Effector memory CD8-positive, alpha-beta T cell (primary cell): Measurements from ENCODE around the gene ASPG.

Experiments
- ATAC-seq: fragments of 150-1000 bp; cut with Tn5 transposase; replicated peaks from 2 replicates; pipeline ENCODE4 v1.10.0; 2021; ENCODE audit warnings: mild to moderate bottlenecking, moderate library complexity
- DNase-seq, 3 experiments: peaks; one replicate each; pipeline ENCODE4 v3.0.0; 2021
- H3K27ac Mint-ChIP-seq, 2 donors: one replicate each; pipeline ENCODE4 v1.8.0; 2022; ENCODE audit warnings: mild to moderate bottlenecking in 2 of 2, mixed read lengths in 2 of 2, moderate library complexity in 2 of 2
- H3K27me3 Mint-ChIP-seq, 2 donors: one replicate each; pipeline ENCODE4 v1.8.0; 2022; ENCODE audit warnings: mixed read lengths in 2 of 2
- H3K36me3 Mint-ChIP-seq: one replicate; pipeline ENCODE4 v1.8.0; 2022; ENCODE audit warnings: mild to moderate bottlenecking, moderate library complexity, mixed read lengths; ENCODE audit not compliant: insufficient read depth
- H3K4me1 Mint-ChIP-seq, 2 donors: one replicate each; pipeline ENCODE4 v1.8.0; 2022; ENCODE audit warnings: low read depth in 2 of 2, mixed read lengths in 2 of 2
- H3K4me3 Mint-ChIP-seq, 2 donors: one replicate each; pipeline ENCODE4 v1.8.0; 2022; ENCODE audit warnings: mild to moderate bottlenecking in 2 of 2, mixed read lengths in 2 of 2, moderate library complexity in 2 of 2
- H3K9me3 Mint-ChIP-seq, 2 donors: one replicate each; pipeline ENCODE4 v1.8.0; 2022; ENCODE audit warnings: mixed read lengths in 2 of 2

Gene ASPG

DNA sequence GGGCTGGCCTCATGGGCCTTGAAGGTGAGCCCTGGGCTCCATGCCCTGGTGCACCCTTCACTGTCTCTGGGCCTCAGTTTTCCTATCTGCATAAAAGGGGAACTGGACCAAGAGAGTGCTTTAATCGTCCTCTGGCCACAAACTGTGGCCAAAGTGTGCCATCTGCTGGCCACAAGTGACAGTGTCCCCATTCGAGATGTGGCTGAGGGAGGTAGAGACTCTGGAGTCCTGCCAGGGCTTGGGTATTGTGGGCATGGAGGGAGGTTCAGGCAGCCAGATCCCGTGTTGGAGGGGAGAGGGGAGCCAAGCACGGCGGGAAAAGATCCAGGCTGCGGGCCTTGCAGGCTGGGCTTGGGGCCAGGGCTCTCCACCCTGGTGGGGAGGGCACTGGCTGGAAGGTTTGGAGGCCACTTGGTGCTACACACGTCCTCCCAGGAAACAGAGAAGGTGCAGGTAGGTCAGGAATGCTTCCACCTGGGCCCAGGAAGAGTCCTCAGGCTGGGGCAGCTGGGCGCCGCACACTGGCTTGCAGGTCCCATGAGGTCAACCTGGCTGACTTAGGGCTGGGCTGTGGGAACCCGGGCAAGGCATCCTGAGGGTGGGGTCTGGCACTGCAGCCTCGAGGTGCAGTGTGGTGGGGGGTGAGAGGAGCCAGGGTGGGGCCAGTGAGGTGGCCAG lies 45.6 kb downstream of the ASPG start:
- Mint-ChIP-seq H3K9me3 (peaks cover 7 to 12% of the 10 kb centered on the region in 2 donors), H3K36me3 (no peaks in the 10 kb centered on the region), H3K27me3 (peaks cover 60 to 94% of the 10 kb centered on the region in 2 donors), H3K27ac (no peak overlapping the region), H3K4me3 (no peak overlapping the region), H3K4me1 (peaks cover 0 to 3% of the 10 kb centered on the region in 2 donors)
- DNase-seq = no peak
- no peak for ATAC-seq

DNA sequence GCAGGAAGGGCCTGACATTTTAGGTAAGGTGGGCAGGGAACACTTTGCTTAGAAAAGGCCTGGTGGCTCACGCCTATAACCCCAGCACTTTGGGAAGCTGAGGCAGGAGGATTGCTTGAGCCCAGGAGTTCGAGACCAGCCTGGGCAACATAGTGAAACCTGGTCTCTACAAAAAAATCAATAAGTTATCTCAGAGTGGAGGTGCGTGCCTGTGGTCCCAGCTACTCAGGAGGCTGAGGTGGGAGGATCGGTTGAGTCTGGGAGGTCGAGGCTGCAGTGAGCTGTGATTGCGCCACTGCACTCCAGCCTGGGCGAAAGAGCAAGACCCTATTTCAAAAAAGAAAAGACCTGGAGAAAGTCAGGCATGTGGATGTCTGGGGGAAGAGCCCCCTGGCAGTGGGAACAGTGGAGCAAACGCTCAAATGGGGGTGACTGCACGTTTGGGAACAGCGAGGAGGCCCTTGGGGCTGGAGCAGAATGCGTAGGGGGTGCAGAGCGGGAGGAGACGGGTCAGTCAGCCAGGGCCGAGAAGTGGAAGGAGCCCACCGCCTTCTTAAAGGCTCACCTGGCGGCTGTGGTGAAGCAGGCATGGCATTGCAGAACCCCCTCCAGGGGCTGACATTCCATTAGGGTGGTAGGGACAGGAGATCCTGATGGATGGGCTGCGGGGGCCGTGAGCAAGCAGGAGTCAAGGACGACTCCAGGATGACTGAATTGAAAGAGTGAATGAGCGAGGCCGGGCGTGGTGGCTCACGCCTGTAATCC lies 46.6 kb downstream of the ASPG start:
- DNase-seq (no peak), ATAC-seq (no peak)
- H3K27ac Mint-ChIP-seq = no peak overlapping the region
- H3K36me3 Mint-ChIP-seq = no peaks in the 10 kb centered on the region
- H3K9me3 Mint-ChIP-seq = peaks cover 2 to 12% of the 10 kb centered on the region in 2 donors
- H3K27me3 Mint-ChIP-seq = peaks cover 50 to 90% of the 10 kb centered on the region in 2 donors
- peaks cover 0 to 6% of the 10 kb centered on the region in 2 donors for H3K4me1 Mint-ChIP-seq
- no peak overlapping the region for H3K4me3 Mint-ChIP-seq

- Mint-ChIP-seq H3K36me3 (no peaks in the 10 kb centered on the region), H3K4me3 (no peak overlapping the region), H3K9me3 (peaks cover 2 to 12% of the 10 kb centered on the region in 2 donors), H3K27ac (no peak overlapping the region), H3K27me3 (peaks cover 49 to 83% of the 10 kb centered on the region in 2 donors), H3K4me1 (peaks cover 0 to 6% of the 10 kb centered on the region in 2 donors)
- DNase-seq = no peak
- ATAC-seq = no peak
Observed at GRCh38 chr14:104132981-104133380, 47.5 kb downstream of the ASPG start.

DNA sequence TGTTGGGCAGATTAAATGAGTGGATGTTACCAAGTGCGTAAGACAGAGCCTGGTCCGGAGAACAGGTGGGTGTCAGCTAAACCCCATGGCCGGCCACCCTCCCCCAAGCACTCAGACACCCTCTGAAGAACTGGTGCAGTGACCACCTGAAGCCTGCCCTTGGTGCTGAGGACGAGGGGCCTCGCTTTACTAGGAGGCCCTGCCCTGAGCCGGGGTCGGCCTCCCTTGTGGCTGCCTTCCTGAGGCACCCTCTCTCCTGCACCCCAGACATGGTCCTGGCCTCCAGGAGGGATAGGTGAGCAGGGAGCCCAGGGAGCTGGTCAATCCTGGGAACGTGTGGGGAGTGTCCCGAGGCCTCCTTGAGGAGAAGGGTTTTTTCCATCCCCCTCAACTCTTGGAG lies 48.0 kb downstream of the ASPG start:
- Mint-ChIP-seq H3K4me3 (no peak overlapping the region), H3K27ac (no peak overlapping the region), H3K9me3 (peaks cover 2 to 12% of the 10 kb centered on the region in 2 donors), H3K36me3 (no peaks in the 10 kb centered on the region), H3K27me3 (peaks cover 47 to 79% of the 10 kb centered on the region in 2 donors), H3K4me1 (peaks cover 0 to 6% of the 10 kb centered on the region in 2 donors)
- ATAC-seq = no peak
- no peak for DNase-seq

GRCh38 chr14:104134061-104134965 lies 48.8 kb downstream of the ASPG start:
- H3K27ac Mint-ChIP-seq = no peak overlapping the region
- H3K4me1 Mint-ChIP-seq = peaks cover 0 to 6% of the 10 kb centered on the region in 2 donors
- H3K9me3 Mint-ChIP-seq = peaks cover 2 to 10% of the 10 kb centered on the region in 2 donors
- H3K4me3 Mint-ChIP-seq = no peak overlapping the region
- no peaks in the 10 kb centered on the region for H3K36me3 Mint-ChIP-seq
- ATAC-seq (no peak), DNase-seq (no peak)
- peaks cover 45 to 77% of the 10 kb centered on the region in 2 donors for H3K27me3 Mint-ChIP-seq

DNA sequence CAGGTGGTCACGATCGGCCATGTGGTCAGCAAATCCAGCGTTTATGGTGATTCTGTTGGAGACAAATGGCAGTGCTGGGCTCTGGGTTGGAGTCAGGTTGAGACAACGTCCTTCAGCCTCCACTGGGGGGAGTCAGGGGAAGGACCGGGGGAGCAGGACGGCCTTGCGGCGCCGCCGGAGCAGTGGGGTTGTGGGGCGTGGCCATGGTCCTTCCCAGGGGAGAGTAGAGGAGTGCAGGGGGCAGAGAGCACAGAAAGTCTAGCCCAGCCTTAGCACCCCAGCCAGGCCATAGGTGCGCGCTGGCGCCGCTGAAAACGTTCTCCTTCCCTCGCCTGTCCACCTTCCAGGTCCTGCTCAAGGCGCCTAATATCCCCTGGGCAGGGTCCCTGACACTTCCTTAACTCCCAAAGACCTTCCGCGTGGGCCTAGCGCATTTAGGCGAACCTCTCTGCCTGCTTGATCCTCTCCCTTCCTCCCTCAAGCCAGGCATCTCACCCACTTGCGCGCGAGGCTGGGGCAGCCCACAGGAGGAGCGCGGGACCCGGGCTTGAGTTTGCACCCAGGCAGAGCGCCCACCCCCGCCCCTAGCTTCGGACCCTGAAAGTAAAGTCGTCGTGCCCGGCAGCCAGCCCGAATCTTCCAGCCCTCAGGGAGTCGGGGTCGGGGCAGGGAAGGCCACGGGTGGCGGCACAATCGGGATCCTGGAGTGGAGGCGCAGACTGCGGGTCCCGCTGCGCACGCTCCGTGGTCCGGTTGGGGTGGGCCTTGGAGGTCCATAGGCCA lies 49.8 kb downstream of the ASPG start:
- Mint-ChIP-seq H3K4me3 (peak overlapping the region; percentile 20 to 38), H3K9me3 (no peaks in the 10 kb centered on the region), H3K27ac (no peak overlapping the region), H3K4me1 (peaks cover 0 to 6% of the 10 kb centered on the region in 2 donors), H3K27me3 (peaks cover 42 to 78% of the 10 kb centered on the region in 2 donors), H3K36me3 (no peaks in the 10 kb centered on the region)
- ATAC-seq (no peak), DNase-seq (no peak)

- Mint-ChIP-seq H3K36me3 (no peaks in the 10 kb centered on the region), H3K4me1 (peaks cover 0 to 6% of the 10 kb centered on the region in 2 donors), H3K27me3 (peaks cover 42 to 78% of the 10 kb centered on the region in 2 donors), H3K9me3 (no peaks in the 10 kb centered on the region), H3K4me3 (peak overlapping the region in 1 of 2 donors; percentile 38), H3K27ac (no peak overlapping the region)
- DNase-seq = no peak
- ATAC-seq = no peak
Observed at GRCh38 chr14:104135904-104136471, 50.5 kb downstream of the ASPG start.

DNA sequence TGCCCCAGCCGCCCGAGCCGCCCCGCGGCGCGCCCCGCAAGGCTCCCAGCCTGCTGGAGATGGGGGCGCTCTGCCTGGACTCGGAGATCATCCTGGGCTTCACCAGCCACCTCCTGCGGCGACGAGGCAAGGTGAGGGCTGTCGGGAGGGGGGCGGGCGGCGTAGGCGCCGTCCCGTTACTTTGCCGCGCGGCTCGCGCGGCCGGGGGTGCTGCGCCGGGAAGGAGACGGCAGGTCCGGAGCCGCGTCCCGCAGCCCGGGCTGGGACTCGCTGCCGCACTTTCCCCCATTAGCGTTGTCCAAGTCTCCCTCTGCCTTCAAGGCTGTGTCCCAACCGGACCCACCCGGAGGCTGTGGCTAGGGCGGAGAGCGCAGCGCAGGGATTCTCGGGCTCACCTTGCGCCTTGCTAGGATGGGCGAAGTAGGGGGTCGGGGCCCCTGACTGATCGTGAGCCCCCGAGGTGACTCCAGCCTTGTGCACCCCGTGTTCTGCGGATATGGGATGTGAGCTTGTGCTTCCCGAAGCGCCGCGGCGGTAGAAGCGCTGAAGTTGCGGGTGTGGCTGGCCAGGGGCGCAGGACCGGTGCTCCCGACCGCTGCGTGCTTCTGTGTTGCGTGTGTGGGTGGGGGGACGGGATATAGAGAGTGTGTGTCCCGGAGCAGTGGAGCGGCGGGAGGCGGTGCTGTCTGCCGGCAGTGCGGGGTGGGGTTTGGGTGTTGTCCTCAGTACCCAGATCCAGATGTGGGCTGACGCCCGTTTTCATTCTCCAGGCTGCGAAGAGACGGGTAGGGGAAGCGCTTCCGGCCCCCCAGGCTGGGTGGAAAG lies 51.2 kb downstream of the ASPG start:
- H3K27me3 Mint-ChIP-seq = peaks cover 40 to 75% of the 10 kb centered on the region in 2 donors
- no peaks in the 10 kb centered on the region for H3K36me3 Mint-ChIP-seq
- peaks cover 0 to 6% of the 10 kb centered on the region in 2 donors for H3K4me1 Mint-ChIP-seq
- no peak overlapping the region for H3K27ac Mint-ChIP-seq
- ATAC-seq (no peak), DNase-seq (no peak)
- H3K9me3 Mint-ChIP-seq = no peaks in the 10 kb centered on the region
- peak overlapping the region; percentile 51 to 71 for H3K4me3 Mint-ChIP-seq

GRCh38 chr14:104137297-104138097 lies 52.0 kb downstream of the ASPG start:
- Mint-ChIP-seq H3K4me1 (peaks cover 0 to 6% of the 10 kb centered on the region in 2 donors), H3K27me3 (peaks cover 33 to 73% of the 10 kb centered on the region in 2 donors), H3K27ac (no peak overlapping the region), H3K36me3 (no peaks in the 10 kb centered on the region), H3K4me3 (peak overlapping the region; percentile 51 to 71), H3K9me3 (no peaks in the 10 kb centered on the region)
- DNase-seq (peak; percentile 37 to 50 (median 42)), ATAC-seq (peak; percentile 72)

DNA sequence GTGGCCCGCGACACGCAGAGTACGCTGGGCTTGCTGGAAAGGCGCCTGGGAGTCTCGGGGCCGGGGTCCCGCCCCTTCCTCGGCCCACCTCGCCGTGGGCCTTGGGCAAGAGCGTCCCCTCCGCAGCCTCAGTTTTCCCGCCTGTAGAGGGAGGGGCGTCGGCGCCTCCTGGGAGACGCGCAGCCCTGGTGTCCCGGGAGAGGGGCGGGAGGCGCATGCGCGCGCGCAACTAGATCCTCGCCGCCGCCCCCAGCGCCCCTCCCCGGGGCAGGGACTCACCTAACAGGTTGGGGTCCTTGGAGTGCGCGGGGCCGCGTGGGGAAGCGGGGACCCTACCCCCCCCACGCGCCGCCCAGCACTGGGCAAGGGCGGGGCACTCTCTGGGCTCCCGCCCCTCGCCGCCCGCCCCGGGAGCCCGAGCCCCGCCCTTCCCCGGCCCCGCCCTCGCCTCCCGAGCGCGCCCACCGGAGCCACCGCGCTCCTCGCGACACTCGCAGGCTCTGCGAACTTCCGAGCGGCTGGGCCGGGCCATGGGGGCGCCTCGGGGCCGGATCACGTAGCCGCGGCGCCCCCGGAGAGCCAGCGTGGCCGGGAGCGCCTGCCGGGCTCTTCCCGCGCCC lies 52.7 kb downstream of the ASPG start, which contains the start of gene KIF26A:
KIF26A (plus strand) TSS at position 490 of the 620 bp plus-strand sequence. CDS start 136 bp downstream, outside the sequence.
- Mint-ChIP-seq H3K4me3 (peak within 1 kb of the TSS; percentile 29 to 71), H3K4me1 (peaks cover 0 to 6% of the 10 kb centered on the region in 2 donors), H3K27ac (no peak within 1 kb of the TSS), H3K9me3 (no peaks in the 10 kb centered on the region), H3K27me3 (peaks cover 40 to 73% of the 10 kb centered on the region in 2 donors), H3K36me3 (no peaks in the 10 kb centered on the region)
- ATAC-seq = peak; percentile 21
- DNase-seq = no peak
